H1 (cell line): ENCODE data around the gene LAMTOR5. TPM values are rescaled to one million over a fixed set of nuclear protein-coding genes. Genes with fewer than 3 reads are reported as not detected.

Source experiments
- CTCF ChIA-PET: fragments of 300-600 bp; sonication (Branson Sonifier 250); formaldehyde crosslinking; loops from one replicate; lab custom pipeline; 2021; ENCODE audit not compliant: partially characterized antibody; lab: Charles Lee
- POLR2A ChIA-PET: fragments of 300-600 bp; sonication (Branson Sonifier 250); formaldehyde crosslinking; loops from one replicate; lab custom pipeline; 2021; ENCODE audit warnings: inconsistent platforms; ENCODE audit not compliant: partially characterized antibody; lab: Charles Lee
- DNase-seq, 2 experiments: peaks; one replicate each; pipeline versions ENCODE4 v3.0.0 to v3.0.0-alpha.2; 2010 to 2022; ENCODE audit warnings: low spot score in 2 of 2, low read depth in 1 of 2, mixed read lengths in 1 of 2
- FAIRE-seq: peaks from 2 replicates; lab custom pipeline; 2011; peaks lifted over from hg19 to GRCh38; lab: Jason Lieb, UNC
- H2AFZ ChIP-seq: 2 replicates; pipeline ENCODE4 v1.8.1; 2012; ENCODE audit warnings: low read length, inconsistent platforms
- H2AK5ac ChIP-seq: 2 replicates; pipeline ENCODE4 v1.6.1; 2013; ENCODE audit warnings: low read depth, low read length
- H2BK120ac ChIP-seq: replicated peaks from 2 replicates; pipeline ENCODE3; 2013; ENCODE audit warnings: low read depth, low read length, inconsistent platforms
- H2BK12ac ChIP-seq: 2 replicates; pipeline ENCODE4 v1.6.1; 2013; ENCODE audit warnings: low read depth, low read length
- H2BK15ac ChIP-seq: 2 replicates; pipeline ENCODE4 v1.6.1; 2013; ENCODE audit warnings: low read length
- H2BK20ac ChIP-seq: 2 replicates; pipeline ENCODE4 v1.6.1; 2013; ENCODE audit warnings: low read length
- H2BK5ac ChIP-seq: 2 replicates; pipeline ENCODE4 v1.6.1; 2013; ENCODE audit warnings: low read depth, low read length
- H3K14ac ChIP-seq: 2 replicates; pipeline ENCODE4 v1.6.1; 2013; ENCODE audit warnings: inconsistent platforms; ENCODE audit not compliant: insufficient read length
- H3K18ac ChIP-seq: 2 replicates; pipeline ENCODE4 v1.6.1; 2013; ENCODE audit warnings: low read length; ENCODE audit errors: extremely low read depth
- H3K23ac ChIP-seq: 2 replicates; pipeline ENCODE4 v1.6.1; 2013; ENCODE audit warnings: inconsistent platforms; ENCODE audit not compliant: insufficient read length
- H3K23me2 ChIP-seq: 2 replicates; pipeline ENCODE4 v1.6.1; 2013; ENCODE audit warnings: low read depth, low read length
- H3K27ac ChIP-seq: 2 replicates; pipeline ENCODE4 v1.6.1; 2011; ENCODE audit warnings: low read depth, low read length, inconsistent platforms
- H3K27me3 ChIP-seq, 4 experiments: replicated peaks in 1 of 4; 1 replicate in 1 of 4; 2 replicates in 3 of 4; pipeline versions ENCODE4 v1.6.1 to v1.8.1; 2011 to 2013; ENCODE audit warnings: low read length in 3 of 4, mild to moderate bottlenecking in 3 of 4, inconsistent platforms in 2 of 4, mixed read lengths in 2 of 4, moderate library complexity in 1 of 4; ENCODE audit not compliant: control insufficient read depth in 3 of 4, insufficient read depth in 3 of 4; ENCODE audit errors: extremely low read depth in 1 of 4
- H3K36me3 ChIP-seq, 4 experiments: 2 replicates each; pipeline versions ENCODE4 v1.6.1 to v1.8.1; 2011 to 2013; ENCODE audit warnings: mild to moderate bottlenecking in 4 of 4, low read length in 3 of 4, moderate library complexity in 2 of 4, control low read depth in 1 of 4, inconsistent platforms in 1 of 4; ENCODE audit not compliant: insufficient read depth in 4 of 4, control insufficient read depth in 2 of 4
- H3K4ac ChIP-seq: replicated peaks from 2 replicates; pipeline ENCODE3; 2013; ENCODE audit warnings: low read length, low read depth, mixed read lengths, inconsistent platforms; ENCODE audit not compliant: insufficient read length
- H3K4me1 ChIP-seq, 4 experiments: replicated peaks in 1 of 4; 1 replicate in 1 of 4; 2 replicates in 3 of 4; pipeline versions ENCODE4 v1.6.1 to v1.8.1; 2011 to 2013; ENCODE audit warnings: low read length in 3 of 4, inconsistent platforms in 2 of 4, mixed read lengths in 1 of 4; ENCODE audit not compliant: insufficient read depth in 4 of 4, control insufficient read depth in 3 of 4
- H3K4me2 ChIP-seq, 2 experiments: 2 replicates each; pipeline versions ENCODE4 v1.6.1 to v1.8.1; 2011 to 2013; ENCODE audit warnings: low read depth in 2 of 2, low read length in 2 of 2, control low read depth in 1 of 2, inconsistent platforms in 1 of 2, mild to moderate bottlenecking in 1 of 2; ENCODE audit not compliant: insufficient read depth in 1 of 2
- H3K4me3 ChIP-seq, 4 experiments: fragments of 200-600, 300-600 bp in 1 of 4; sonication (generic), shearing (Covaris generic), sonication (Bioruptor Twin) in 1 of 4; 2 replicates each; pipeline versions ENCODE4 v1.5.1 to v1.8.1; 2011 to 2016; ENCODE audit warnings: low read length in 4 of 4, low read depth in 3 of 4, control low read depth in 2 of 4, inconsistent platforms in 2 of 4, mild to moderate bottlenecking in 2 of 4, mixed read lengths in 1 of 4, moderate library complexity in 1 of 4; ENCODE audit not compliant: insufficient read depth in 2 of 4; ENCODE audit errors: extremely low read depth in 1 of 4
- H3K56ac ChIP-seq: replicated peaks from 2 replicates; pipeline ENCODE3; 2013; ENCODE audit warnings: low read depth, mild to moderate bottlenecking, mixed read lengths, low read length, inconsistent platforms; ENCODE audit not compliant: insufficient read length
- H3K79me1 ChIP-seq: 2 replicates; pipeline ENCODE4 v1.6.1; 2013; ENCODE audit warnings: low read depth, low read length, control low read depth
- H3K79me2 ChIP-seq, 2 experiments: 2 replicates each; pipeline versions ENCODE4 v1.6.1 to v1.8.1; 2012 to 2013; ENCODE audit warnings: low read length in 2 of 2, mild to moderate bottlenecking in 2 of 2, inconsistent platforms in 1 of 2; ENCODE audit not compliant: insufficient read depth in 2 of 2, control insufficient read depth in 1 of 2
- H3K9ac ChIP-seq, 4 experiments: replicated peaks in 1 of 4; 1 replicate in 1 of 4; 2 replicates in 3 of 4; pipeline versions ENCODE4 v1.6.1 to v1.8.1; 2011 to 2013; ENCODE audit warnings: low read depth in 3 of 4, low read length in 3 of 4, control low read depth in 2 of 4, mild to moderate bottlenecking in 2 of 4, moderate library complexity in 2 of 4, inconsistent platforms in 1 of 4; ENCODE audit errors: extremely low read depth in 1 of 4
- H3K9me3 ChIP-seq, 2 experiments: 2 replicates each; pipeline versions ENCODE4 v1.6.1 to v1.8.1; 2012 to 2013; ENCODE audit warnings: mild to moderate bottlenecking in 2 of 2, moderate library complexity in 2 of 2, control low read depth in 1 of 2, inconsistent platforms in 1 of 2, low read depth in 1 of 2, low read length in 1 of 2, mixed read lengths in 1 of 2; ENCODE audit not compliant: insufficient read depth in 2 of 2
- H4K20me1 ChIP-seq, 2 experiments: replicated peaks in 1 of 2; 2 replicates each; pipeline versions ENCODE3 to v1.8.1; 2011 to 2013; ENCODE audit warnings: inconsistent platforms in 2 of 2, low read length in 2 of 2, mild to moderate bottlenecking in 1 of 2; ENCODE audit not compliant: insufficient read depth in 2 of 2, control insufficient read depth in 1 of 2
- H4K5ac ChIP-seq: 2 replicates; pipeline ENCODE4 v1.6.1; 2013; ENCODE audit warnings: low read length, low read depth, mixed read lengths, inconsistent platforms; ENCODE audit not compliant: insufficient read length
- H4K8ac ChIP-seq: 2 replicates; pipeline ENCODE4 v1.8.0; 2013; ENCODE audit warnings: mild to moderate bottlenecking, moderate library complexity, low read length, inconsistent platforms; ENCODE audit not compliant: insufficient read depth; ENCODE audit errors: extremely low read depth
- H4K91ac ChIP-seq: replicated peaks from 2 replicates; pipeline ENCODE3; 2013; ENCODE audit warnings: low read length, mixed read lengths, inconsistent platforms; ENCODE audit not compliant: insufficient read length
- CEBPB ChIP-seq: IDR thresholded peaks from 2 replicates; pipeline ENCODE4 v1.6.1; 2012; ENCODE audit warnings: low read depth, low read length
- CREB1 ChIP-seq: IDR thresholded peaks from 2 replicates; pipeline ENCODE4 v1.6.1; 2012; ENCODE audit warnings: inconsistent platforms
- POLR2AphosphoS5 ChIP-seq: IDR thresholded peaks from 2 replicates; pipeline ENCODE4 v1.6.1; 2011; ENCODE audit warnings: low read depth, low read length
- WGBS, 2 experiments: shearing (Covaris generic) in 1 of 2; methylation state at CpG; one replicate each; pipeline versions ENCODE4 v1.1.6 to v1.1.7; 2013 to 2015; ENCODE audit warnings: low lambda C conversion rate in 2 of 2, mixed read lengths in 2 of 2, inconsistent platforms in 1 of 2, low coverage in 1 of 2, missing lambda C conversion rate in 1 of 2; ENCODE audit not compliant: insufficient replicate concordance in 2 of 2, insufficient coverage in 1 of 2, insufficient read length in 1 of 2; ENCODE audit errors: extremely low coverage in 1 of 2, missing lambda C conversion rate in 1 of 2; 5-methylcytosine and 5-hydroxymethylcytosine counted together
- polyA plus RNA-seq, 7 experiments: library from polyadenylated mRNA; depleted of rRNA in 3 of 7; stranded (reverse) in 5 of 7; unstranded in 2 of 7; fragments of >200 nt in 5 of 7; fragments of 200-250 nt in 2 of 7; gene quantifications; 1 replicate in 5 of 7; 2 replicates in 1 of 7; 4 replicates in 1 of 7; pipeline versions ENCODE4 v1.2.1 to v1.2.3, GENCODE V29; 2011 to 2013; ENCODE audit warnings: missing spikeins in 2 of 7, mixed read lengths in 2 of 7
- total RNA-seq: library from RNA; stranded (reverse); fragmentation: NEBNext Ultra II Directional; extraction: Animal tissue kit (Norgen Biotek cat#: 25700); gene quantifications from 2 replicates; pipeline ENCODE4 v1.2.1, GENCODE V29; 2021

The LAMTOR5 gene
- total and polyA plus RNA-seq, 2 of the 8 experiments (the other 6 are each of a cell fraction or from before 2014, with no cell fraction given) = 84.4 to 297 TPM

DNA sequence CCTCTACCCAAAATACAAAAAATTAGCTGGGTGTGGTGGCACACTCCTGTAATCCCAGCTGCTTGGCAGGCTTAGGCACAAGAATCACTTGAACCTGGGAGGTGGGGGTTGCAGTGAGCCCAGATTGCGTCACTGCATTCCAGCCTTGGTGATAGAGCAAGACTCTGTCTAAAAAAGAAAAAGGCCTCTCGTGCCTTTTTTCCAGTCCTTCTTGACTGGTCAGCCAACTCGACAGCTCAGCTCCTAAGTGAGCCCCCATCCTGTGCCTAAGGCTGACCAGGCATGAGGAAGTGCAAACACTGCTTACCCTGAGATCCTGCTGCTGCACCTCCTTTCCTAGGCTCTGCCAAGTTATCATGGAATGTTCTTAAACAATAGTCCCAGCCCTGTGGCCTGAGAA lies 33.4 kb upstream of the LAMTOR5 start:
- H3K18ac ChIP-seq = no peak overlapping the region
- TF ChIP-seq CEBPB (peak; percentile 73), POLR2AphosphoS5 (no peak), CREB1 (no peak)
- TF ChIP-seq, all 59 proteins: peak for 1
- Histone ChIP-seq H2BK12ac (no peak overlapping the region), H2BK20ac (no peak overlapping the region), H3K9me3 (no peaks in the 10 kb centered on the region), H3K23me2 (no peaks in the 10 kb centered on the region), H4K20me1 (no peaks in the 10 kb centered on the region), H3K9ac (no peak overlapping the region; a peak in 1 of 7 replicates), H3K4me1 (no peaks in the 10 kb centered on the region), H3K36me3 (no peaks in the 10 kb centered on the region), H3K56ac (no peak overlapping the region), H3K4me3 (no peak overlapping the region), H3K79me1 (no peaks in the 10 kb centered on the region), H3K4me2 (no peak overlapping the region), H3K27ac (no peak overlapping the region), H3K14ac (no peak overlapping the region), H2BK5ac (no peak overlapping the region), H4K91ac (no peak overlapping the region), H4K5ac (no peak overlapping the region), H2AFZ (no peak overlapping the region), H2AK5ac (no peak overlapping the region), H3K79me2 (no peaks in the 10 kb centered on the region), H4K8ac (no peak overlapping the region), H3K23ac (no peak overlapping the region), H3K4ac (no peak overlapping the region), H2BK15ac (no peak overlapping the region), H3K27me3 (no peaks in the 10 kb centered on the region), H2BK120ac (no peak overlapping the region)
- no peak for DNase-seq
- 68% methylated on average over 3 of the region's 3 CpGs; no CpG with 5 or more reads in 1 of the 2 experiments for WGBS, 2 experiments
- no peak for FAIRE-seq
- ChIA-PET CTCF (interaction anchor here (0.9 to 35.1 kb wide), 10 partner anchors 8 to 244 kb away, joined by 3 to 828 read pairs (median 5); partner anchors contain the start of genes LAMTOR5 and PROK1), POLR2A (interaction anchor here (1.2 kb wide), 1 partner anchor 142 kb away, joined by 3 read pairs; no protein-coding TSS in a partner anchor)
